Osteocyte (in vitro differentiated cells): ENCODE data around the gene TNFSF8. TPM values are rescaled to one million over a fixed set of nuclear protein-coding genes. Genes with fewer than 3 reads are reported as not detected.
A peak's percentile ranks its signal among the peaks of the same experiment; 100 is the strongest.

Experiments
- DNase-seq: peaks from one replicate; pipeline ENCODE4 v3.0.0; 2021; ENCODE audit warnings: mixed read lengths; ENCODE audit not compliant: unreplicated experiment; ENCODE audit errors: extremely low spot score
- H3K27ac Mint-ChIP-seq: one replicate; pipeline ENCODE4 v1.8.0; 2021; ENCODE audit warnings: mild to moderate bottlenecking, mixed read lengths; ENCODE audit not compliant: unreplicated experiment
- H3K27me3 Mint-ChIP-seq: one replicate; pipeline ENCODE4 v1.8.0; 2021; ENCODE audit warnings: mixed read lengths; ENCODE audit not compliant: unreplicated experiment
- H3K36me3 Mint-ChIP-seq: one replicate; pipeline ENCODE4 v1.8.0; 2021; ENCODE audit warnings: mixed read lengths; ENCODE audit not compliant: unreplicated experiment
- H3K4me1 Mint-ChIP-seq: one replicate; pipeline ENCODE4 v1.8.0; 2021; ENCODE audit warnings: mixed read lengths; ENCODE audit not compliant: unreplicated experiment
- H3K4me3 Mint-ChIP-seq: one replicate; pipeline ENCODE4 v1.8.0; 2021; ENCODE audit warnings: mild to moderate bottlenecking, moderate library complexity, mixed read lengths; ENCODE audit not compliant: unreplicated experiment
- H3K9me3 Mint-ChIP-seq: one replicate; pipeline ENCODE4 v1.8.0; 2021; ENCODE audit warnings: mixed read lengths; ENCODE audit not compliant: unreplicated experiment
- total RNA-seq: library from RNA; stranded (reverse); gene quantifications from 2 replicates; pipeline ENCODE4 v1.2.1, GENCODE V29; 2021
- TF ChIP-seq, protein P1 (sequence below): fragments of 200-600 bp; sonication (generic); IDR thresholded peaks from 2 replicates; pipeline ENCODE4 v1.5.0; 2021; ENCODE audit warnings: antibody characterized with exemption, mild to moderate bottlenecking, moderate library complexity

TNFSF8 gene
- total RNA-seq, 1 donor from 2014 or later, result not detected

DNA sequence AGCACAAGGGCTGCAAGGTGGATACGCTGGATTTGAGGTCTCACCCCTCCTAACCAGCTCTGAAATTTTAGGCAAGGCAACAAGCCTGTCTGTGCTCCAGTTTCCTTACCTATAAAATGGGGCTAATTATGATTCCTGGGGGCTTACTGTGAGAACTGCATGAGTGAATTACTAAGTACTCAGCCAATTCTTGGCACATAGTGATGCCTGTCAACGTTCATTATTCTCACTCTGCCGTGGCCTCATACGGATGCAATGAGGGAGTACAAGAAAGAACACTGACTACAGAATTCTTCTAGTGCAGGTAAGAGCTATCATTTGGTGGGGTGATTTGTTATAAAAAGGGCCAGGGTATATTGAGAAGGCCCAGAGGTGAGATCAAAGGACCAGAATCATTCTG lies 16.7 kb downstream of the TNFSF8 start:
- TF ChIP-seq, protein P1, sequence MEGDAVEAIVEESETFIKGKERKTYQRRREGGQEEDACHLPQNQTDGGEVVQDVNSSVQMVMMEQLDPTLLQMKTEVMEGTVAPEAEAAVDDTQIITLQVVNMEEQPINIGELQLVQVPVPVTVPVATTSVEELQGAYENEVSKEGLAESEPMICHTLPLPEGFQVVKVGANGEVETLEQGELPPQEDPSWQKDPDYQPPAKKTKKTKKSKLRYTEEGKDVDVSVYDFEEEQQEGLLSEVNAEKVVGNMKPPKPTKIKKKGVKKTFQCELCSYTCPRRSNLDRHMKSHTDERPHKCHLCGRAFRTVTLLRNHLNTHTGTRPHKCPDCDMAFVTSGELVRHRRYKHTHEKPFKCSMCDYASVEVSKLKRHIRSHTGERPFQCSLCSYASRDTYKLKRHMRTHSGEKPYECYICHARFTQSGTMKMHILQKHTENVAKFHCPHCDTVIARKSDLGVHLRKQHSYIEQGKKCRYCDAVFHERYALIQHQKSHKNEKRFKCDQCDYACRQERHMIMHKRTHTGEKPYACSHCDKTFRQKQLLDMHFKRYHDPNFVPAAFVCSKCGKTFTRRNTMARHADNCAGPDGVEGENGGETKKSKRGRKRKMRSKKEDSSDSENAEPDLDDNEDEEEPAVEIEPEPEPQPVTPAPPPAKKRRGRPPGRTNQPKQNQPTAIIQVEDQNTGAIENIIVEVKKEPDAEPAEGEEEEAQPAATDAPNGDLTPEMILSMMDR, result no peak
- DNase-seq, result no peak
- peaks cover 28% of the 10 kb centered on the region for H3K27me3 Mint-ChIP-seq

DNA sequence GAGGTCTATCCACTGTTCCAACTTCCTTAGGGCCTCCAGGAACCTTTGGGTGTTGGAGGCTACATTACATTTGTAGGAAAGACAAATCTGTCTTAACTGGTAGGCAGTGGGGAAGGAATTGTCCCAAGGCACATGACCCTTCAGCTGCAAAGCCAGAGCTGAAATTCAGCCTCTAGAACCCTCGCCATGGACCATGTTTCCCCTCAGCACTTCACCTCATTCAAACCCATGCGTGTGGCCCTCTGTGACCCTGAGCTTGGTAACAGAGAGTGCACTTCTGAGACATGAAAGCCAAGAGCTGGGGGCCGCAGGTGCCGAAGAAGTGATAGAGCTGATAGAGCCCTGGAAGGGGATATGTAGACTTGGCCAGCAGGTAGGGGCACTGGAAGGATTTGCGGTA lies 17.2 kb downstream of the TNFSF8 start:
- TF ChIP-seq, protein P1, result no peak
- Mint-ChIP-seq H3K9me3 (no peaks in the 10 kb centered on the region), H3K4me1 (peaks cover 9% of the 10 kb centered on the region), H3K36me3 (no peaks in the 10 kb centered on the region), H3K27ac (no peak overlapping the region), H3K4me3 (no peak overlapping the region), H3K27me3 (peaks cover 27% of the 10 kb centered on the region)
- no peak for DNase-seq

More for the DNA sequence above, 16.7 kb downstream of the TNFSF8 start:
- no peaks in the 10 kb centered on the region for H3K9me3 Mint-ChIP-seq
- H3K27ac Mint-ChIP-seq, result no peak overlapping the region
- H3K4me3 Mint-ChIP-seq, result no peak overlapping the region
- H3K36me3 Mint-ChIP-seq, result no peaks in the 10 kb centered on the region
- peaks cover 4% of the 10 kb centered on the region for H3K4me1 Mint-ChIP-seq

DNA sequence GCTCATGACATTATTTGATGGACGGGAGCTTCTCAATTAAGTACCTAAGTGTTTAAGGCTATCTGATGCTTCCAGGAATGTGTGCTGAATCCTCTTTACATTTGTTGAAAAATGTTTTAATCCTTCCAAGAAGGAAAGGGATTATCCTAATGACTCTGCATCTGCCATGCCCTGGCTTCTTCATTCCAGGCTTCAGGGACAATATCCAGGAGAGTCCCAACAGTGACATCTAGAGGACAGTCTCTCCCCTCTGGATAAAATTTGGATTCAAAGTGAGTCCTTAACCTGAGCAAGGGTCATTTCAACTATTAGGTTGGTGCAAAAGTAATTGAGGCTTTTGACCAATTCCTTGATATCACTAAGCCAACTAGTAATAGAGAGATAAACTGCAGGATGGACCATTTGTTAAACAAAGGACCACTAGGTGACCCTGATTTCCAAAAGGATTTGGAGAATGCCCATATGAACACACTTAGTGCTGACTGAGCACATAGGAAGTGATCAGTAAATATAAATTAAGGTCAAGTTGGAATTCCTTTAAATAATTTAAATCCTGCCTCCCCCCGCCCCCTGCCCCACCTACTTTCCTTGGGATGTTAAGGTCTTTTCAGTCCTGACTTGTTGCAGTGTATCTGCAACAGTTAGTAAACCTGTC lies 19.1 kb downstream of the TNFSF8 start:
- H3K4me1 Mint-ChIP-seq, result peaks cover 23% of the 10 kb centered on the region
- no peaks in the 10 kb centered on the region for H3K36me3 Mint-ChIP-seq
- no peak overlapping the region for H3K27ac Mint-ChIP-seq
- TF ChIP-seq, protein P1, result peak; percentile 86
- no peaks in the 10 kb centered on the region for H3K9me3 Mint-ChIP-seq
- no peak overlapping the region for H3K4me3 Mint-ChIP-seq
- DNase-seq, result peak; percentile 5
- peaks cover 14% of the 10 kb centered on the region for H3K27me3 Mint-ChIP-seq

DNA sequence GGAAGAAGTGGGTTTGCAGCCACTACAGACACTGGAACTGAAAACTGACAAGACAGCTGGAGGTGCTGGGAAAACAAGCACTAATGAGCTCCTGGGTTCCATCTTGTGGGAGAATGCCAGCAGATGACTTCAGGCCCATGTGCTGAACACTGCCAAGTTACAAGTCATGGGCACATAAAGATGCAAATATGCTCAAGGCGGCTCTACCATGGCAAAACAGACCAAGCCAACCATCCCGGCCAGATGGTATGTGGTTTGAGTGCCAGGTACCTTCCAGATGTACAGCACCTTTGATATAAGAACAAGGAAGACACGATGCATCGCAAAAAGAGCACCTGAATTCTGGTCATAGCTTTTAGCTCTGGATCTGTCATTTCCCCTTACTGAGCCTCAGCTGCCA lies 19.9 kb downstream of the TNFSF8 start:
- peaks cover 14% of the 10 kb centered on the region for H3K27me3 Mint-ChIP-seq
- H3K27ac Mint-ChIP-seq, result no peak overlapping the region
- no peak overlapping the region for H3K4me3 Mint-ChIP-seq
- no peak for DNase-seq
- TF ChIP-seq, protein P1, result no peak
- peaks cover 24% of the 10 kb centered on the region for H3K4me1 Mint-ChIP-seq
- H3K9me3 Mint-ChIP-seq, result no peaks in the 10 kb centered on the region
- no peaks in the 10 kb centered on the region for H3K36me3 Mint-ChIP-seq

DNA sequence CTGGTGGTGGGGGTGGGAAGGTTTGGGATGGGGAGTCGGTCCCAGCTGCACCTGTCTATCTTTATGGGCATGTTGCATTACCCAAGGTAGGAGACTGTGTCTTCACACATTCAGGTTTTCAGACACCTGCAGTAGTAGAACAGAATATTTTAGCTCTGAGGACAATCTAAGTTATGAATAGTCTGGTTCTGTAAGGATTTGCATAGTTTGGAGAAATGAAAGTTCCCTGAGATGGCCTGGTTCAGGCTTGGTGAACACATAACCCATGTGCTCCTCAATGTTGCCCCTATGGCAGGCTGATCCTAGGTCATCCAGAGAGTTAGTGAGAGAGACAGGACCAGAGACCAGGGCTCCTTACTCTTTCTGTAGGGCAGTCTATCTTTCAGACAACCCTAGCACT lies 20.7 kb downstream of the TNFSF8 start:
- DNase-seq, result no peak
- Mint-ChIP-seq H3K9me3 (no peaks in the 10 kb centered on the region), H3K4me3 (no peak overlapping the region), H3K27ac (no peak overlapping the region), H3K4me1 (peaks cover 24% of the 10 kb centered on the region), H3K27me3 (peaks cover 14% of the 10 kb centered on the region), H3K36me3 (no peaks in the 10 kb centered on the region)
- TF ChIP-seq, protein P1, result no peak
